IMR-90 (cell line): ENCODE results near the gene SORL1. TPM values are rescaled to one million over a fixed set of nuclear protein-coding genes. Genes with fewer than 3 reads are reported as not detected.
A peak's percentile ranks its signal among the peaks of the same experiment; 100 is the strongest.

ENCODE experiments used
- ATAC-seq: fragments of 200-7000 bp; cut with Tn5 transposase; 2 replicates; pipeline ENCODE4 v1.9.1; 2020; ENCODE audit warnings: low read depth, mild to moderate bottlenecking, moderate library complexity
- BruUV-seq: library from RNA; stranded (reverse); fragments of 400-500 nt; replicated peaks from 2 replicates; lab custom pipeline; 2021; lab: Mats Ljungman, UMichigan
- CTCF ChIA-PET: fragments of 300-600 bp; formaldehyde crosslinking; extraction: SDS; loops from one replicate; lab custom pipeline; 2021; ENCODE audit warnings: antibody characterized with exemption; lab: Yijun Ruan, JAX
- POLR2A ChIA-PET: fragments of 300-600 bp; sonication (Branson Sonifier 250); formaldehyde crosslinking; loops from one replicate; lab custom pipeline; 2022; ENCODE audit warnings: antibody characterized with exemption; ENCODE audit not compliant: unreplicated experiment; lab: Charles Lee
- DNase-seq: peaks from one replicate; pipeline ENCODE4 v3.0.0; 2013
- H2AFZ ChIP-seq: replicated peaks from 2 replicates; pipeline ENCODE3; 2013; ENCODE audit warnings: low read length, mild to moderate bottlenecking; ENCODE audit not compliant: poor library complexity
- H2AK5ac ChIP-seq: 2 replicates; pipeline ENCODE4 v1.6.1; 2013; ENCODE audit warnings: low read depth, low read length, inconsistent platforms
- H2AK9ac ChIP-seq: replicated peaks from 2 replicates; pipeline ENCODE3; 2013; ENCODE audit warnings: mild to moderate bottlenecking, low read depth, low read length, moderate library complexity; ENCODE audit not compliant: poor library complexity
- H2BK120ac ChIP-seq: 2 replicates; pipeline ENCODE4 v1.6.1; 2013; ENCODE audit warnings: low read depth, low read length, inconsistent platforms
- H2BK15ac ChIP-seq: 3 replicates; pipeline ENCODE4 v1.6.1; 2013; ENCODE audit warnings: low read depth, low read length, inconsistent platforms
- H2BK20ac ChIP-seq: 2 replicates; pipeline ENCODE4 v1.6.1; 2013; ENCODE audit warnings: low read depth, mild to moderate bottlenecking, inconsistent platforms, low read length, moderate library complexity
- H2BK5ac ChIP-seq: 2 replicates; pipeline ENCODE4 v1.6.1; 2013; ENCODE audit warnings: mild to moderate bottlenecking, low read depth, low read length, inconsistent platforms; ENCODE audit not compliant: poor library complexity, severe bottlenecking
- H3K14ac ChIP-seq: replicated peaks from 2 replicates; pipeline ENCODE4 v1.6.1; 2013; ENCODE audit warnings: low read depth, low read length, inconsistent platforms
- H3K18ac ChIP-seq: 2 replicates; pipeline ENCODE4 v1.6.1; 2013; ENCODE audit warnings: low read depth, low read length, control low read depth
- H3K23ac ChIP-seq: 2 replicates; pipeline ENCODE4 v1.6.1; 2013; ENCODE audit warnings: low read depth, low read length, inconsistent platforms
- H3K27ac ChIP-seq: 2 replicates; pipeline ENCODE4 v1.5.1; 2013; ENCODE audit warnings: mild to moderate bottlenecking, control low read depth, low read length; ENCODE audit not compliant: insufficient read depth
- H3K27me3 ChIP-seq: 2 replicates; pipeline ENCODE4 v1.6.1; 2013; ENCODE audit warnings: low read length; ENCODE audit not compliant: control insufficient read depth, insufficient read depth
- H3K36me3 ChIP-seq: 2 replicates; pipeline ENCODE4 v1.6.1; 2013; ENCODE audit warnings: low read length, mixed read lengths; ENCODE audit not compliant: control insufficient read depth, insufficient read depth
- H3K4ac ChIP-seq: 2 replicates; pipeline ENCODE4 v1.6.1; 2013; ENCODE audit warnings: low read depth, low read length, inconsistent platforms
- H3K4me1 ChIP-seq: 2 replicates; pipeline ENCODE4 v1.6.1; 2013; ENCODE audit warnings: low read length, mixed read lengths; ENCODE audit not compliant: control insufficient read depth, insufficient read depth
- H3K4me2 ChIP-seq: 2 replicates; pipeline ENCODE4 v1.6.1; 2013; ENCODE audit warnings: low read depth, mild to moderate bottlenecking, control low read depth, low read length, moderate library complexity
- H3K4me3 ChIP-seq: 2 replicates; pipeline ENCODE4 v1.5.1; 2013; ENCODE audit warnings: low read depth, mild to moderate bottlenecking, control low read depth, low read length, moderate library complexity; ENCODE audit not compliant: insufficient read depth
- H3K56ac ChIP-seq: 2 replicates; pipeline ENCODE4 v1.6.1; 2013; ENCODE audit warnings: low read length, inconsistent platforms; ENCODE audit not compliant: insufficient read depth; ENCODE audit errors: extremely low read depth
- H3K79me1 ChIP-seq, 2 experiments: 2 replicates each; pipeline ENCODE4 v1.6.1; 2013; ENCODE audit warnings: low read length in 2 of 2, inconsistent platforms in 1 of 2, low read depth in 1 of 2
- H3K9ac ChIP-seq: 2 replicates; pipeline ENCODE4 v1.6.1; 2013; ENCODE audit warnings: low read depth, low read length, control low read depth
- H3K9me1 ChIP-seq: 2 replicates; pipeline ENCODE4 v1.6.1; 2013; ENCODE audit warnings: low read length, inconsistent platforms; ENCODE audit not compliant: insufficient read depth
- H3K9me3 ChIP-seq: 2 replicates; pipeline ENCODE4 v1.6.1; 2013; ENCODE audit warnings: low read length; ENCODE audit not compliant: control insufficient read depth, insufficient read depth
- H4K20me1 ChIP-seq: 2 replicates; pipeline ENCODE4 v1.6.1; 2013; ENCODE audit warnings: low read length, inconsistent platforms; ENCODE audit not compliant: insufficient read depth
- H4K5ac ChIP-seq: 2 replicates; pipeline ENCODE4 v1.6.1; 2013; ENCODE audit warnings: mild to moderate bottlenecking, low read depth, low read length, control low read depth
- H4K8ac ChIP-seq, 2 experiments: 2 replicates each; pipeline ENCODE4 v1.6.1; 2013; ENCODE audit warnings: low read depth in 2 of 2, low read length in 2 of 2, control low read depth in 1 of 2, inconsistent platforms in 1 of 2
- H4K91ac ChIP-seq: 2 replicates; pipeline ENCODE4 v1.6.1; 2013; ENCODE audit warnings: low read depth, low read length, inconsistent platforms; ENCODE audit not compliant: insufficient read depth
- BHLHE40 ChIP-seq: fragments of 150-350 bp; IDR thresholded peaks from 2 replicates; pipeline ENCODE4 v1.6.1; 2016; ENCODE audit warnings: mild to moderate bottlenecking, low read depth, low read length
- CEBPB ChIP-seq: IDR thresholded peaks from 2 replicates; pipeline ENCODE4 v1.6.1; 2012; ENCODE audit warnings: low read depth, low read length, improper control_type of control experiment
- CTCF ChIP-seq: conservative IDR thresholded peaks from 2 replicates; pipeline ENCODE4 v1.5.1; 2012; ENCODE audit warnings: mild to moderate bottlenecking, low read depth, low read length, improper control_type of control experiment
- FOS ChIP-seq: fragments of 150-350 bp; IDR thresholded peaks from 2 replicates; pipeline ENCODE4 v1.6.1; 2016; ENCODE audit warnings: low read depth, low read length
- MAZ ChIP-seq: IDR thresholded peaks from 2 replicates; pipeline ENCODE4 v1.6.1; 2012; ENCODE audit warnings: low read depth, mild to moderate bottlenecking, low read length, improper control_type of control experiment, moderate library complexity, borderline replicate concordance
- MXI1 ChIP-seq: IDR thresholded peaks from 2 replicates; pipeline ENCODE4 v1.6.1; 2012; ENCODE audit warnings: low read depth, mild to moderate bottlenecking, low read length, moderate library complexity, borderline replicate concordance
- POLR2A ChIP-seq: IDR thresholded peaks from 2 replicates; pipeline ENCODE4 v1.6.1; 2012; ENCODE audit warnings: mild to moderate bottlenecking, low read depth, low read length
- RAD21 ChIP-seq: IDR thresholded peaks from 2 replicates; pipeline ENCODE4 v1.6.1; 2012; ENCODE audit warnings: low read length, improper control_type of control experiment
- RCOR1 ChIP-seq: IDR thresholded peaks from 2 replicates; pipeline ENCODE4 v1.6.1; 2012; ENCODE audit warnings: mild to moderate bottlenecking, low read length, improper control_type of control experiment; ENCODE audit not compliant: insufficient replicate concordance
- WGBS, 2 experiments: methylation state at CpG; one replicate each; pipeline versions ENCODE4 v1.1.5 to v1.1.7; 2013; ENCODE audit warnings: missing lambda C conversion rate in 2 of 2; ENCODE audit not compliant: insufficient read length in 1 of 2; ENCODE audit errors: extremely low coverage in 2 of 2; 5-methylcytosine and 5-hydroxymethylcytosine counted together
- dilution Hi-C: fragments of 300-500 bp; cut with HindIII; formaldehyde crosslinking; loops from one replicate; pipeline ENCODE4 v1.14.3; 2018; ENCODE audit warnings: low sequenced_read_pairs; ENCODE audit not compliant: unreplicated experiment
- in situ Hi-C: fragments of 300-500 bp; cut with MboI; formaldehyde crosslinking; loops from 3 replicates; pipeline ENCODE4 v1.14.3; 2019; ENCODE audit warnings: low sequenced_read_pairs, inconsistent platforms, mixed read lengths
- intact Hi-C: fragments of 100-400 bp; cut with micrococcal nuclease; formaldehyde crosslinking; loops from 2 replicates; pipeline ENCODE4 v1.10.0; 2022
- polyA plus RNA-seq, 3 experiments: library from polyadenylated mRNA; depleted of rRNA; stranded (reverse); fragments of >200 nt; gene quantifications; 2 replicates each; pipeline ENCODE4 v1.2.3, GENCODE V29; 2012; ENCODE audit warnings: low replicate concordance in 1 of 3
- total RNA-seq: library from RNA; depleted of rRNA; stranded (reverse); fragments of >200 nt; gene quantifications from 2 replicates; pipeline ENCODE4 v1.2.3, GENCODE V29; 2012
- TF ChIP-seq, protein P1 (sequence below): fragments of 150-350 bp; IDR thresholded peaks from 2 replicates; pipeline ENCODE4 v1.6.1; 2016; ENCODE audit warnings: low read depth, mild to moderate bottlenecking, low read length, moderate library complexity, borderline replicate concordance
- TF ChIP-seq, protein P2 (sequence below): fragments of 150-350 bp; IDR thresholded peaks from 2 replicates; pipeline ENCODE4 v1.6.1; 2017; ENCODE audit warnings: mild to moderate bottlenecking, antibody characterized with exemption, low read length, low read depth

SORL1 gene
- total and polyA plus RNA-seq, 2 of the 4 experiments (the other 2 are of a cell fraction): 1.0 to 2.0 TPM

DNA sequence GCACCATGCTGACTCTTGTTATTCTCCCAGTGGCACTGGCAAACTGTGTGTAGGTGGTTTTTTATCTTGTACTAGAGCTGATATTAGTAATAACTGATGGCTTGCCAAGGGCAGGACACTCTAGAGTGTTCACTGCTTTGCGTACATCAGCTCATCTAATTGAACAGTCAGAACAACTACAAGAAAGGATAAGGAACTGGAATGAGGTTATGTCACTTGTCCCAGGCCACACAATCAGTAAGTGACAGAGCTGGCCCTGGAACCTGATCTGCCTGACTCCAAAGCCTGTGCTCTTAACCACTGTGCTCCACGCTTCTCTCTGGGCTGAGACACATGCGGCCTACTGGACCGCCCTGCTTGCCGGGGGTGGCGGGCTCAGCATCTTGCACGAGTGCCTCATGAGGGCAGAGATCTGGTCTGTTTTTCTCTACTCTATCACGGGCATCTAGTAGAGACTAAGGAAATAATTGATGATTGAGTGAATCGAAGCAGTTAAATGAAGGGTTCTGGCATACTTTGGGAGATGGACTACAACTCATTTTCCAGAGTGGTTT, 156.5 kb downstream of the SORL1 start:
- TF ChIP-seq, protein P1, sequence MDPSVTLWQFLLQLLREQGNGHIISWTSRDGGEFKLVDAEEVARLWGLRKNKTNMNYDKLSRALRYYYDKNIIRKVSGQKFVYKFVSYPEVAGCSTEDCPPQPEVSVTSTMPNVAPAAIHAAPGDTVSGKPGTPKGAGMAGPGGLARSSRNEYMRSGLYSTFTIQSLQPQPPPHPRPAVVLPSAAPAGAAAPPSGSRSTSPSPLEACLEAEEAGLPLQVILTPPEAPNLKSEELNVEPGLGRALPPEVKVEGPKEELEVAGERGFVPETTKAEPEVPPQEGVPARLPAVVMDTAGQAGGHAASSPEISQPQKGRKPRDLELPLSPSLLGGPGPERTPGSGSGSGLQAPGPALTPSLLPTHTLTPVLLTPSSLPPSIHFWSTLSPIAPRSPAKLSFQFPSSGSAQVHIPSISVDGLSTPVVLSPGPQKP: no peak
- TF ChIP-seq BHLHE40 (no peak), POLR2A (no peak), RAD21 (no peak), CTCF (no peak), RCOR1 (no peak), MXI1 (no peak), FOS (no peak), CEBPB (no peak), MAZ (no peak)
- TF ChIP-seq, protein P2, sequence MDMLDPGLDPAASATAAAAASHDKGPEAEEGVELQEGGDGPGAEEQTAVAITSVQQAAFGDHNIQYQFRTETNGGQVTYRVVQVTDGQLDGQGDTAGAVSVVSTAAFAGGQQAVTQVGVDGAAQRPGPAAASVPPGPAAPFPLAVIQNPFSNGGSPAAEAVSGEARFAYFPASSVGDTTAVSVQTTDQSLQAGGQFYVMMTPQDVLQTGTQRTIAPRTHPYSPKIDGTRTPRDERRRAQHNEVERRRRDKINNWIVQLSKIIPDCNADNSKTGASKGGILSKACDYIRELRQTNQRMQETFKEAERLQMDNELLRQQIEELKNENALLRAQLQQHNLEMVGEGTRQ: no peak
- Histone ChIP-seq H3K36me3 (peaks cover 2% of the 10 kb centered on the region; the same call in 1 of the 2 replicates), H3K56ac (no peak overlapping the region), H3K9me1 (no peaks in the 10 kb centered on the region; the same call in 1 of the 2 replicates), H2AK9ac (no peak overlapping the region), H2BK15ac (no peak overlapping the region), H3K4me3 (no peak overlapping the region), H3K14ac (no peak overlapping the region), H2BK20ac (no peak overlapping the region), H3K4me1 (no peaks in the 10 kb centered on the region; the same call in 1 of the 2 replicates), H3K9me3 (no peaks in the 10 kb centered on the region), H3K9ac (no peak overlapping the region), H4K20me1 (no peaks in the 10 kb centered on the region), H3K23ac (no peak overlapping the region), H3K4ac (no peak overlapping the region), H3K27me3 (no peaks in the 10 kb centered on the region), H2BK5ac (no peak overlapping the region), H2AK5ac (peak overlapping the region; percentile 40; the same call in 1 of the 2 replicates), H4K8ac (no peak overlapping the region), H4K91ac (no peak overlapping the region), H3K79me1 (no peaks in the 10 kb centered on the region), H3K27ac (no peak overlapping the region), H2AFZ (no peak overlapping the region), H3K4me2 (no peak overlapping the region), H4K5ac (no peak overlapping the region), H3K18ac (no peak overlapping the region), H2BK120ac (no peak overlapping the region)
- WGBS, 2 experiments: 100% methylated on average over 4 of the region's 9 CpGs; no CpG with 5 or more reads in 1 of the 2 experiments
- ATAC-seq (no peak), DNase-seq (no peak)
- in situ Hi-C loops: no loop called here
- ChIA-PET CTCF (no interaction called here), POLR2A (no interaction called here)
- intact Hi-C loops: no loop called here
- dilution Hi-C loops: no loop called here
- no TSS peak for BruUV-seq
